ENCODE results near the gene ZSCAN30. TPM values are rescaled to one million over a fixed set of nuclear protein-coding genes. Genes with fewer than 3 reads are reported as not detected.

ZSCAN30 gene
- total and polyA plus RNA-seq, 2 of the 13 experiments (the other 11 are each of a cell fraction or from before 2014, with no cell fraction given), result 7.4 to 7.7 TPM

DNA sequence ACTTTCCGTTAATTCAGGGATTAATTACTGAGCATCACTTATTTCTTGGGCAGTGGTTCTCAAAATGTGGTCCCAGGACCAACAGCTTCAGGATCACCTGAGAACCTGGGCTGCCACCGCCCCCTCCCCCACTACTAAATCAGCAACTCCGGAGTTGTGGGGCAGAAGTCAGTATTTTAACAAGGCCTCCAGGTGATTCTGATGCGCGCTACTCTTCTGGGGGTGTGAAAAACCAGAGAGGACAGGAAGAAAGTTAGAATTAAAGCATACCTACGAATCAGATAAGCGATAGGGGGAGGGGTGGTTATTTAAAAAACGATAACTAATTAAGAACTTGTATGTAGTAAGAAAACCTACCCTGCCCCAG lies 319 bp downstream of the ZSCAN30 start (continued):
- TF ChIP-seq KLF9 (CRISPR knock-in tag; IDR thresholded peaks at IDR 0.05; ENCODE audit: low read depth) (0 out of 2 replicates have a peak, but pooled peaks have one; percentile 4), FOXJ3 (CRISPR knock-in tag; IDR thresholded peaks at IDR 0.05; ENCODE audit: borderline replicate concordance) (no peak), KDM2A (CRISPR knock-in tag; IDR thresholded peaks at IDR 0.05; ENCODE audit: borderline replicate concordance, low read depth) (no peak), FOXK1 (CRISPR knock-in tag; IDR thresholded peaks at IDR 0.05; ENCODE audit: borderline replicate concordance, low read depth) (no peak), SNAI1 (CRISPR knock-in tag; IDR thresholded peaks at IDR 0.05; ENCODE audit: borderline replicate concordance) (no peak), MXD4 (CRISPR knock-in tag; IDR thresholded peaks at IDR 0.05) (0 out of 2 replicates have a peak, but pooled peaks have one; percentile 1), ZNF225 (CRISPR knock-in tag; IDR thresholded peaks at IDR 0.05) (no peak), HDAC2 (CRISPR knock-in tag; IDR thresholded peaks at IDR 0.05) (no peak), EP300 (IDR thresholded peaks at IDR 0.05; ENCODE audit: low read depth in 2 of 2, low read length in 2 of 2) (no peak), EP300 (CRISPR knock-in tag; IDR thresholded peaks at IDR 0.05; ENCODE audit: borderline replicate concordance) (no peak), ZBTB38 (CRISPR knock-in tag; IDR thresholded peaks at IDR 0.05) (no peak), REL (CRISPR knock-in tag; conservative IDR thresholded peaks at IDR 0.05) (0 out of 2 replicates have a peak, but pooled peaks have one; percentile 8), ZNF776 (CRISPR knock-in tag; IDR thresholded peaks at IDR 0.05) (no peak), ZNF704 (CRISPR knock-in tag; IDR thresholded peaks at IDR 0.05; ENCODE audit: borderline replicate concordance) (no peak), BRCA1 (CRISPR knock-in tag; IDR thresholded peaks at IDR 0.05) (no peak), ZNF768 (CRISPR knock-in tag; IDR thresholded peaks at IDR 0.05) (no peak), KDM5B (CRISPR knock-in tag; IDR thresholded peaks at IDR 0.05; ENCODE audit: borderline replicate concordance) (no peak)
- TF ChIP-seq, protein P1, sequence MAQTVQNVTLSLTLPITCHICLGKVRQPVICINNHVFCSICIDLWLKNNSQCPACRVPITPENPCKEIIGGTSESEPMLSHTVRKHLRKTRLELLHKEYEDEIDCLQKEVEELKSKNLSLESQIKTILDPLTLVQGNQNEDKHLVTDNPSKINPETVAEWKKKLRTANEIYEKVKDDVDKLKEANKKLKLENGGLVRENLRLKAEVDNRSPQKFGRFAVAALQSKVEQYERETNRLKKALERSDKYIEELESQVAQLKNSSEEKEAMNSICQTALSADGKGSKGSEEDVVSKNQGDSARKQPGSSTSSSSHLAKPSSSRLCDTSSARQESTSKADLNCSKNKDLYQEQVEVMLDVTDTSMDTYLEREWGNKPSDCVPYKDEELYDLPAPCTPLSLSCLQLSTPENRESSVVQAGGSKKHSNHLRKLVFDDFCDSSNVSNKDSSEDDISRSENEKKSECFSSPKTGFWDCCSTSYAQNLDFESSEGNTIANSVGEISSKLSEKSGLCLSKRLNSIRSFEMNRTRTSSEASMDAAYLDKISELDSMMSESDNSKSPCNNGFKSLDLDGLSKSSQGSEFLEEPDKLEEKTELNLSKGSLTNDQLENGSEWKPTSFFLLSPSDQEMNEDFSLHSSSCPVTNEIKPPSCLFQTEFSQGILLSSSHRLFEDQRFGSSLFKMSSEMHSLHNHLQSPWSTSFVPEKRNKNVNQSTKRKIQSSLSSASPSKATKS (CRISPR knock-in tag; IDR thresholded peaks at IDR 0.05), result 0 out of 2 replicates have a peak, but pooled peaks have one; percentile 21
- TF ChIP-seq, protein P2, sequence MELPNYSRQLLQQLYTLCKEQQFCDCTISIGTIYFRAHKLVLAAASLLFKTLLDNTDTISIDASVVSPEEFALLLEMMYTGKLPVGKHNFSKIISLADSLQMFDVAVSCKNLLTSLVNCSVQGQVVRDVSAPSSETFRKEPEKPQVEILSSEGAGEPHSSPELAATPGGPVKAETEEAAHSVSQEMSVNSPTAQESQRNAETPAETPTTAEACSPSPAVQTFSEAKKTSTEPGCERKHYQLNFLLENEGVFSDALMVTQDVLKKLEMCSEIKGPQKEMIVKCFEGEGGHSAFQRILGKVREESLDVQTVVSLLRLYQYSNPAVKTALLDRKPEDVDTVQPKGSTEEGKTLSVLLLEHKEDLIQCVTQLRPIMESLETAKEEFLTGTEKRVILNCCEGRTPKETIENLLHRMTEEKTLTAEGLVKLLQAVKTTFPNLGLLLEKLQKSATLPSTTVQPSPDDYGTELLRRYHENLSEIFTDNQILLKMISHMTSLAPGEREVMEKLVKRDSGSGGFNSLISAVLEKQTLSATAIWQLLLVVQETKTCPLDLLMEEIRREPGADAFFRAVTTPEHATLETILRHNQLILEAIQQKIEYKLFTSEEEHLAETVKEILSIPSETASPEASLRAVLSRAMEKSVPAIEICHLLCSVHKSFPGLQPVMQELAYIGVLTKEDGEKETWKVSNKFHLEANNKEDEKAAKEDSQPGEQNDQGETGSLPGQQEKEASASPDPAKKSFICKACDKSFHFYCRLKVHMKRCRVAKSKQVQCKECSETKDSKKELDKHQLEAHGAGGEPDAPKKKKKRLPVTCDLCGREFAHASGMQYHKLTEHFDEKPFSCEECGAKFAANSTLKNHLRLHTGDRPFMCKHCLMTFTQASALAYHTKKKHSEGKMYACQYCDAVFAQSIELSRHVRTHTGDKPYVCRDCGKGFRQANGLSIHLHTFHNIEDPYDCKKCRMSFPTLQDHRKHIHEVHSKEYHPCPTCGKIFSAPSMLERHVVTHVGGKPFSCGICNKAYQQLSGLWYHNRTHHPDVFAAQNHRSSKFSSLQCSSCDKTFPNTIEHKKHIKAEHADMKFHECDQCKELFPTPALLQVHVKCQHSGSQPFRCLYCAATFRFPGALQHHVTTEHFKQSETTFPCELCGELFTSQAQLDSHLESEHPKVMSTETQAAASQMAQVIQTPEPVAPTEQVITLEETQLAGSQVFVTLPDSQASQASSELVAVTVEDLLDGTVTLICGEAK (IDR thresholded peaks at IDR 0.05), result no peak
- TF ChIP-seq, protein P2 (CRISPR knock-in tag; IDR thresholded peaks at IDR 0.05), result no peak

All from HepG2 (cell line).